Measurements from ENCODE around the gene SLC4A1. TPM values are rescaled to one million over a fixed set of nuclear protein-coding genes. Genes with fewer than 3 reads are reported as not detected.

Gene SLC4A1
- total and polyA plus RNA-seq, 2 experiments from 2014 or later, result not detected

GRCh38 chr17:44217738-44218343, 50.1 kb downstream of the SLC4A1 start:
- Mint-ChIP-seq H3K4me1 (peaks cover 16% of the 10 kb centered on the region), H3K27ac (peak overlapping the region; percentile 57), H3K4me3 (peak overlapping the region; percentile 74), H3K27me3 (ENCODE audit: insufficient read depth, low read depth, poor library complexity) (peaks cover 23% of the 10 kb centered on the region), H3K36me3 (ENCODE audit: low read depth) (peaks cover 51% of the 10 kb centered on the region), H3K9me3 (no peaks in the 10 kb centered on the region)
- H3K27ac ChIP-seq (ENCODE audit: low read depth), result peak overlapping the region; percentile 90
- H3K9me2 ChIP-seq (ENCODE audit: insufficient read depth), result no peaks in the 10 kb centered on the region
- peaks cover 9% of the 10 kb centered on the region for H3K4me1 ChIP-seq (ENCODE audit: insufficient read depth)
- peaks cover 29% of the 10 kb centered on the region for H3K79me2 ChIP-seq (replicated peaks; ENCODE audit: insufficient read depth)
- H3K36me3 ChIP-seq (ENCODE audit: insufficient read depth), result peaks cover 15% of the 10 kb centered on the region
- H4K20me1 ChIP-seq (replicated peaks; ENCODE audit: insufficient read depth), result no peaks in the 10 kb centered on the region; the same call in none of the 2 replicates
- H3F3A ChIP-seq (replicated peaks; ENCODE audit: low read depth), result peaks cover 18% of the 10 kb centered on the region
- DNase-seq (ENCODE audit: low spot score) (peak; percentile 30), ATAC-seq (no peak)
- peak overlapping the region; percentile 97 for H3K4me2 ChIP-seq
- H3K27me3 ChIP-seq (ENCODE audit: insufficient read depth), result peaks cover 2% of the 10 kb centered on the region; the same call in 1 of the 2 replicates
- H3K4me3 ChIP-seq, result peak overlapping the region; percentile 96
- TF ChIP-seq CTCF (conservative IDR thresholded peaks at IDR 0.05; ENCODE audit: low read depth in 2 of 2) (no peak), REST (IDR thresholded peaks at IDR 0.05; ENCODE audit: unreplicated experiment) (no peak), JUNB (IDR thresholded peaks at IDR 0.05; ENCODE audit: unreplicated experiment) (no peak), POLR2AphosphoS5 (IDR thresholded peaks at IDR 0.05; ENCODE audit: low read depth) (no peak), CREB1 (CRISPR knock-in tag; IDR thresholded peaks at IDR 0.05; ENCODE audit: low read depth) (no peak), ZNF114 (CRISPR knock-in tag; IDR thresholded peaks at IDR 0.05) (no peak)
- H2AFZ ChIP-seq, result no peak overlapping the region

- H3K27me3 ChIP-seq (ENCODE audit: insufficient read depth), result no peaks in the 10 kb centered on the region
- no peak overlapping the region for H2AFZ ChIP-seq
- H3K4me3 ChIP-seq, result no peak overlapping the region
- H3K36me3 ChIP-seq (ENCODE audit: insufficient read depth), result peaks cover 15% of the 10 kb centered on the region
- H3K4me1 ChIP-seq (ENCODE audit: insufficient read depth), result peaks cover 6% of the 10 kb centered on the region; the same call in 1 of the 2 replicates
- H3K79me2 ChIP-seq (replicated peaks; ENCODE audit: insufficient read depth), result peaks cover 29% of the 10 kb centered on the region
- peaks cover 23% of the 10 kb centered on the region for H3K27me3 Mint-ChIP-seq (ENCODE audit: insufficient read depth, low read depth, poor library complexity)
- H3F3A ChIP-seq (replicated peaks; ENCODE audit: low read depth), result peaks cover 18% of the 10 kb centered on the region; the same call in 1 of the 2 replicates
- no peak overlapping the region for H3K4me2 ChIP-seq
- H3K9me3 Mint-ChIP-seq, result no peaks in the 10 kb centered on the region
- H3K4me1 Mint-ChIP-seq, result peaks cover 13% of the 10 kb centered on the region
- ATAC-seq (no peak), DNase-seq (ENCODE audit: low spot score) (no peak)
- no peaks in the 10 kb centered on the region for H3K9me2 ChIP-seq (ENCODE audit: insufficient read depth)
- peaks cover 58% of the 10 kb centered on the region for H3K36me3 Mint-ChIP-seq (ENCODE audit: low read depth)
- H4K20me1 ChIP-seq (replicated peaks; ENCODE audit: insufficient read depth), result no peaks in the 10 kb centered on the region; the same call in none of the 2 replicates
- no peak overlapping the region for H3K27ac Mint-ChIP-seq
- peak overlapping the region; percentile 74 for H3K4me3 Mint-ChIP-seq
- H3K27ac ChIP-seq (ENCODE audit: low read depth), result no peak overlapping the region
- TF ChIP-seq STAT1 (IDR thresholded peaks at IDR 0.05; ENCODE audit: unreplicated experiment) (no peak), NANOG (IDR thresholded peaks at IDR 0.05; ENCODE audit: borderline replicate concordance) (no peak), CREB1 (CRISPR knock-in tag; IDR thresholded peaks at IDR 0.05; ENCODE audit: low read depth) (no peak), ZNF462 (CRISPR knock-in tag; IDR thresholded peaks at IDR 0.05) (no peak), ZNF114 (CRISPR knock-in tag; IDR thresholded peaks at IDR 0.05) (no peak), ZNF331 (CRISPR knock-in tag; IDR thresholded peaks at IDR 0.05; ENCODE audit: low read depth) (no peak), POLR2AphosphoS5 (IDR thresholded peaks at IDR 0.05; ENCODE audit: low read depth) (no peak)
Observed at GRCh38 chr17:44216694-44217093, 51.2 kb downstream of the SLC4A1 start.

All from GM23338 (cell line).